Stimulated activated CD4-positive, alpha-beta T cell treated with anti-CD3 and anti-CD28 coated beads, Interleukin-1b, Interleukin-23, amount 100 ng/mL, for 4 hours (primary cell): Measurements from ENCODE around the gene ABCA3.

Experiments used
- DNase-seq, 2 donors: peaks; one replicate each; pipeline ENCODE4 v3.0.0-alpha.2; 2020; ENCODE audit warnings: low read depth in 2 of 2

The ABCA3 gene

GRCh38 chr16:2235695-2236336 lies 104.7 kb downstream of the ABCA3 start:
- no peak for DNase-seq

GRCh38 chr16:2235234-2235651 lies 105.3 kb downstream of the ABCA3 start:
- DNase-seq: no peak

GRCh38 chr16:2234813-2235170 lies 105.7 kb downstream of the ABCA3 start:
- no peak for DNase-seq

GRCh38 chr16:2233872-2234812 lies 106.4 kb downstream of the ABCA3 start:
- DNase-seq: no peak

GRCh38 chr16:2233046-2233775 lies 107.3 kb downstream of the ABCA3 start:
- DNase-seq: no peak

- no peak for DNase-seq
These were observed 108.2 kb downstream of the ABCA3 start for GRCh38 chr16:2232094-2232990.

GRCh38 chr16:2231016-2231931 lies 109.3 kb downstream of the ABCA3 start:
- no peak for DNase-seq

GRCh38 chr16:2230376-2230775 lies 110.2 kb downstream of the ABCA3 start:
- no peak for DNase-seq

- no peak for DNase-seq
These were observed 110.8 kb downstream of the ABCA3 start for GRCh38 chr16:2229632-2230250.

GRCh38 chr16:2229091-2229490 lies 111.4 kb downstream of the ABCA3 start:
- DNase-seq: no peak

GRCh38 chr16:2228161-2228824 lies 112.2 kb downstream of the ABCA3 start:
- no peak for DNase-seq

GRCh38 chr16:2226918-2227317 lies 113.6 kb downstream of the ABCA3 start:
- no peak for DNase-seq

- no peak for DNase-seq
These were observed 114.2 kb downstream of the ABCA3 start for GRCh38 chr16:2226245-2226793.
